Gastroesophageal sphincter (tissue), 4 donors: ENCODE data around the gene KRT8. TPM values are rescaled to one million over a fixed set of nuclear protein-coding genes. Genes with fewer than 3 reads are reported as not detected.

ENCODE experiments used
- ATAC-seq: fragments of 150-250 bp; one replicate; pipeline ENCODE4 v1.9.1; 2016; ENCODE audit warnings: mild to moderate bottlenecking, moderate library complexity
- H3K27ac ChIP-seq, 4 donors: fragments of 200-600 bp; sonication (generic) in 3 of 4; 1 replicate in 3 of 4; 2 replicates in 1 of 4; pipeline ENCODE4 v1.5.1; 2016 to 2019
- H3K27me3 ChIP-seq: fragments of 200-600 bp; sonication (generic); one replicate; pipeline ENCODE4 v1.5.1; 2019
- H3K36me3 ChIP-seq, 2 donors: fragments of 200-600 bp; sonication (generic); one replicate each; pipeline ENCODE4 v1.5.1; 2019; ENCODE audit warnings: control low read depth in 1 of 2
- H3K4me1 ChIP-seq, 3 donors: fragments of 200-600 bp; sonication (generic); 1 replicate in 2 of 3; 2 replicates in 1 of 3; pipeline ENCODE4 v1.5.1; 2016 to 2019; ENCODE audit warnings: control low read depth in 2 of 3
- H3K4me3 ChIP-seq, 2 donors: fragments of 200-600 bp; sonication (generic); one replicate each; pipeline ENCODE4 v1.5.1; 2019; ENCODE audit warnings: mild to moderate bottlenecking in 1 of 2, moderate library complexity in 1 of 2
- H3K9me3 ChIP-seq, 3 donors: fragments of 200-600 bp; sonication (generic); one replicate each; pipeline ENCODE4 v1.5.1; 2017 to 2019; ENCODE audit warnings: control low read depth in 2 of 3
- EP300 ChIP-seq: sonication (generic); formaldehyde crosslinking; IDR thresholded peaks from one replicate; pipeline ENCODE4 v1.6.1; 2017; ENCODE audit warnings: antibody characterized with exemption, mild to moderate bottlenecking
- POLR2A ChIP-seq, 2 donors: fragments of 450-650 bp; IDR thresholded peaks; one replicate each; pipeline ENCODE4 v1.6.1; 2017; ENCODE audit warnings: antibody characterized with exemption in 2 of 2, mild to moderate bottlenecking in 2 of 2, moderate library complexity in 1 of 2
- POLR2AphosphoS5 ChIP-seq: sonication (generic); formaldehyde crosslinking; IDR thresholded peaks from one replicate; pipeline ENCODE4 v1.6.1; 2017; ENCODE audit warnings: antibody characterized with exemption
- WGBS, 2 donors: methylation state at CpG; one replicate each; pipeline ENCODE4 v1.1.5; 2018; ENCODE audit warnings: low coverage in 1 of 2; 5-methylcytosine and 5-hydroxymethylcytosine counted together
- total RNA-seq, 4 donors: library from RNA; depleted of rRNA; stranded (reverse); fragments of >200 nt; gene quantifications; one replicate each; pipeline ENCODE4 v1.1.0, GENCODE V29; 2016
- TF ChIP-seq, protein P1 (sequence below), 4 experiments: fragments of 200-600 bp in 2 of 4; fragments of 450-650 bp in 2 of 4; sonication (generic) in 1 of 4; IDR thresholded peaks; one replicate each; pipeline ENCODE4 v1.5.1; 2017 to 2019; ENCODE audit warnings: antibody characterized with exemption in 4 of 4, mild to moderate bottlenecking in 2 of 4, moderate library complexity in 2 of 4

KRT8 gene
- total RNA-seq, 4 donors from 2014 or later, result 72.0 to 565 (median 255) TPM

DNA sequence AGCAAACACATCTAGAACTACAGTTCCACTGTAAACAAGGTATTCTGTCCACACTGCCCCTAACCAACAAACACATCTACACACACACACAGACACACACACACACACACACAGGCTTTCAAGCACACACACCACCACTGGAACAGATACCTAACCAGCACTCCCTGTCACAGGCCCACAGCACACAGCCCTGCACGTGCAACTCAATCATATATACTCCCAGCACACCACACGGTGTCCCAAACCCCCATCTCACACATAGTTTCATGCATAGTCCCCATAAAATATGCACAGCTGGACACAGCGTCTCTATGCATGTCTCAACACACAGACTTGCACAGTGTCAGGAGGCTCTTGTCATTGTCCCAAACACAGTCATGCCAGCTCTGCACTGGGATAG, 27.6 kb downstream of the KRT8 start:
- ATAC-seq, result no peak
- 71 to 72% methylated on average over 2 to 3 of the region's 3 CpGs for WGBS, 2 donors
- H3K27ac ChIP-seq, result no peak overlapping the region
- no peak overlapping the region for H3K4me3 ChIP-seq
- H3K36me3 ChIP-seq, result no peaks in the 10 kb centered on the region
- peaks cover 0 to 49% (median 11%) of the 10 kb centered on the region in 3 donors for H3K4me1 ChIP-seq
- no peaks in the 10 kb centered on the region for H3K27me3 ChIP-seq
- TF ChIP-seq POLR2AphosphoS5, result no peak
- TF ChIP-seq, protein P1, sequence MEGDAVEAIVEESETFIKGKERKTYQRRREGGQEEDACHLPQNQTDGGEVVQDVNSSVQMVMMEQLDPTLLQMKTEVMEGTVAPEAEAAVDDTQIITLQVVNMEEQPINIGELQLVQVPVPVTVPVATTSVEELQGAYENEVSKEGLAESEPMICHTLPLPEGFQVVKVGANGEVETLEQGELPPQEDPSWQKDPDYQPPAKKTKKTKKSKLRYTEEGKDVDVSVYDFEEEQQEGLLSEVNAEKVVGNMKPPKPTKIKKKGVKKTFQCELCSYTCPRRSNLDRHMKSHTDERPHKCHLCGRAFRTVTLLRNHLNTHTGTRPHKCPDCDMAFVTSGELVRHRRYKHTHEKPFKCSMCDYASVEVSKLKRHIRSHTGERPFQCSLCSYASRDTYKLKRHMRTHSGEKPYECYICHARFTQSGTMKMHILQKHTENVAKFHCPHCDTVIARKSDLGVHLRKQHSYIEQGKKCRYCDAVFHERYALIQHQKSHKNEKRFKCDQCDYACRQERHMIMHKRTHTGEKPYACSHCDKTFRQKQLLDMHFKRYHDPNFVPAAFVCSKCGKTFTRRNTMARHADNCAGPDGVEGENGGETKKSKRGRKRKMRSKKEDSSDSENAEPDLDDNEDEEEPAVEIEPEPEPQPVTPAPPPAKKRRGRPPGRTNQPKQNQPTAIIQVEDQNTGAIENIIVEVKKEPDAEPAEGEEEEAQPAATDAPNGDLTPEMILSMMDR (IDR thresholded peaks at IDR 0.05), result no peak
- TF ChIP-seq POLR2A (IDR thresholded peaks at IDR 0.05), result no peak
- TF ChIP-seq EP300, result no peak
- no peaks in the 10 kb centered on the region for H3K9me3 ChIP-seq

GRCh38 chr12:52876372-52876771, 28.5 kb downstream of the KRT8 start:
- Histone ChIP-seq H3K9me3 (no peaks in the 10 kb centered on the region), H3K36me3 (no peaks in the 10 kb centered on the region), H3K4me3 (no peak overlapping the region), H3K27ac (no peak overlapping the region), H3K27me3 (no peaks in the 10 kb centered on the region), H3K4me1 (peaks cover 0 to 54% (median 15%) of the 10 kb centered on the region in 3 donors)
- 95 to 100% methylated on average over 1 to 4 of the region's 7 CpGs for WGBS, 2 donors
- ATAC-seq, result no peak
- TF ChIP-seq POLR2AphosphoS5, result no peak
- TF ChIP-seq, protein P1 (IDR thresholded peaks at IDR 0.05), result no peak
- TF ChIP-seq POLR2A (IDR thresholded peaks at IDR 0.05), result no peak
- no peak for TF ChIP-seq EP300

DNA sequence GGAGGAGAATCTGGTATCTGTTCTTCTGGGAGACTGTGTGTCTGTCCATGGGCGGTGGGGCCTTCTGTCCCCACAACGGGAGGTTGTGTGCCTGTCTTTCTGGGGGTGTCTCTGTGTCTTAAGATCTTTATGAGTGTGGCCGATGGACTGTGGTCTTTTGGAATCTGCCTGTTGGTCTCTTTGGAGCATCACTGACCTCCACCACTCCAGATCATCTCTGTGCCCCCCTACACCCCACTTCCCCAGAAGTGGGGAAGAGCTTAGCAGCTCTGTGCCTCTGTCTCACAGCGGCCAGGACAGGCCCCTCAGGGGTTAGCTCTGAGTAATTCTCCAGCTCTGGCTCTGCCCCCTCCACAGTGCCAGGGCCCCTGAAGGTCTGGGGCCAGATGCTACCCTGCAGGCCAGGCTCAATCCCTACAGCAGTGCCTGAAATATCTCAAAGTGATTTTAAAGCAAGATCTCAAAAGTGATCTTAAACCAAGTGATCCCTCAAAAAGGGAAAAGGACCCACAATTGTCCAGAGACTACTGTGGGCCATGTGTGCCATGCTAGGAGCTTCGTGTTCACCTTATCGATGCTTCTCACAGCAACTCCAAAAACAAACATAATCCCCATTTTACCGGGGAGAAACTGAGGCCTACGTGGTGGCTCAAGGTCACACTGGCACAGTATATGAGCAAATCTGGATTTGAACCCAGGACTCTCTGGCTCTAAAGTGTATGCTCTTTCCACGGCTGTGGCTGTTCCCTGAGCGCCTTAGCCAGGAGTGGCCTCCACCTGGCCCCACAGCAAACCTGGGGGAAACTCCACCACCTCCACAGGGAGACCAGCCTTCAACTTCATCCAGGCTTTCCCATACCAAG, 30.1 kb downstream of the KRT8 start:
- H3K27me3 ChIP-seq, result no peaks in the 10 kb centered on the region
- no peak for TF ChIP-seq EP300
- TF ChIP-seq, protein P1 (IDR thresholded peaks at IDR 0.05), result no peak
- TF ChIP-seq POLR2AphosphoS5, result no peak
- no peak for TF ChIP-seq POLR2A (IDR thresholded peaks at IDR 0.05)
- H3K4me1 ChIP-seq, result peaks cover 0 to 62% (median 16%) of the 10 kb centered on the region in 3 donors
- ATAC-seq, result no peak
- H3K27ac ChIP-seq, result peak overlapping the region in 3 of 4 donors; percentile 75 to 84 (median 81)
- H3K36me3 ChIP-seq, result no peaks in the 10 kb centered on the region
- no peaks in the 10 kb centered on the region for H3K9me3 ChIP-seq
- WGBS, 2 donors, result 35 to 100% methylated on average over 1 to 2 of the region's 10 CpGs
- H3K4me3 ChIP-seq, result peak overlapping the region; percentile 1 to 57

- H3K27me3 ChIP-seq, result no peaks in the 10 kb centered on the region
- H3K9me3 ChIP-seq, result no peaks in the 10 kb centered on the region
- H3K27ac ChIP-seq, result peak overlapping the region in 3 of 4 donors; percentile 75 to 84 (median 81)
- peaks cover 0 to 54% (median 9%) of the 10 kb centered on the region in 3 donors for H3K4me1 ChIP-seq
- 2% methylated on average over 9 of the region's 55 CpGs; no CpG with 5 or more reads in 1 of the 2 donors for WGBS, 2 donors
- ATAC-seq, result peak; percentile 91
- TF ChIP-seq POLR2AphosphoS5 (peak; percentile 44), POLR2A (IDR thresholded peaks at IDR 0.05) (no peak), EP300 (no peak)
- TF ChIP-seq, protein P1 (IDR thresholded peaks at IDR 0.05), result no peak
- no peaks in the 10 kb centered on the region for H3K36me3 ChIP-seq
- peak overlapping the region; percentile 53 to 57 for H3K4me3 ChIP-seq
Observed at GRCh38 chr12:52873832-52874572, 30.9 kb downstream of the KRT8 start.
